H1 (cell line): ENCODE results near the gene NAXE. TPM values are rescaled to one million over a fixed set of nuclear protein-coding genes. Genes with fewer than 3 reads are reported as not detected.

Experiments used
- CTCF ChIA-PET: fragments of 300-600 bp; sonication (Branson Sonifier 250); formaldehyde crosslinking; loops from one replicate; lab custom pipeline; 2021; ENCODE audit not compliant: partially characterized antibody; lab: Charles Lee
- POLR2A ChIA-PET: fragments of 300-600 bp; sonication (Branson Sonifier 250); formaldehyde crosslinking; loops from one replicate; lab custom pipeline; 2021; ENCODE audit warnings: inconsistent platforms; ENCODE audit not compliant: partially characterized antibody; lab: Charles Lee
- DNase-seq, 2 experiments: peaks; one replicate each; pipeline versions ENCODE4 v3.0.0 to v3.0.0-alpha.2; 2010 to 2022; ENCODE audit warnings: low spot score in 2 of 2, low read depth in 1 of 2, mixed read lengths in 1 of 2
- FAIRE-seq: peaks from 2 replicates; lab custom pipeline; 2011; peaks lifted over from hg19 to GRCh38; lab: Jason Lieb, UNC
- H2AFZ ChIP-seq: 2 replicates; pipeline ENCODE4 v1.8.1; 2012; ENCODE audit warnings: low read length, inconsistent platforms
- H2AK5ac ChIP-seq: 2 replicates; pipeline ENCODE4 v1.6.1; 2013; ENCODE audit warnings: low read depth, low read length
- H2BK120ac ChIP-seq: replicated peaks from 2 replicates; pipeline ENCODE3; 2013; ENCODE audit warnings: low read depth, low read length, inconsistent platforms
- H2BK12ac ChIP-seq: 2 replicates; pipeline ENCODE4 v1.6.1; 2013; ENCODE audit warnings: low read depth, low read length
- H2BK15ac ChIP-seq: 2 replicates; pipeline ENCODE4 v1.6.1; 2013; ENCODE audit warnings: low read length
- H2BK20ac ChIP-seq: 2 replicates; pipeline ENCODE4 v1.6.1; 2013; ENCODE audit warnings: low read length
- H2BK5ac ChIP-seq: 2 replicates; pipeline ENCODE4 v1.6.1; 2013; ENCODE audit warnings: low read depth, low read length
- H3K14ac ChIP-seq: 2 replicates; pipeline ENCODE4 v1.6.1; 2013; ENCODE audit warnings: inconsistent platforms; ENCODE audit not compliant: insufficient read length
- H3K18ac ChIP-seq: 2 replicates; pipeline ENCODE4 v1.6.1; 2013; ENCODE audit warnings: low read length; ENCODE audit errors: extremely low read depth
- H3K23ac ChIP-seq: 2 replicates; pipeline ENCODE4 v1.6.1; 2013; ENCODE audit warnings: inconsistent platforms; ENCODE audit not compliant: insufficient read length
- H3K23me2 ChIP-seq: 2 replicates; pipeline ENCODE4 v1.6.1; 2013; ENCODE audit warnings: low read depth, low read length
- H3K27ac ChIP-seq: 2 replicates; pipeline ENCODE4 v1.6.1; 2011; ENCODE audit warnings: low read depth, low read length, inconsistent platforms
- H3K27me3 ChIP-seq, 4 experiments: replicated peaks in 1 of 4; 1 replicate in 1 of 4; 2 replicates in 3 of 4; pipeline versions ENCODE4 v1.6.1 to v1.8.1; 2011 to 2013; ENCODE audit warnings: low read length in 3 of 4, mild to moderate bottlenecking in 3 of 4, inconsistent platforms in 2 of 4, mixed read lengths in 2 of 4, moderate library complexity in 1 of 4; ENCODE audit not compliant: control insufficient read depth in 3 of 4, insufficient read depth in 3 of 4; ENCODE audit errors: extremely low read depth in 1 of 4
- H3K36me3 ChIP-seq, 4 experiments: 2 replicates each; pipeline versions ENCODE4 v1.6.1 to v1.8.1; 2011 to 2013; ENCODE audit warnings: mild to moderate bottlenecking in 4 of 4, low read length in 3 of 4, moderate library complexity in 2 of 4, control low read depth in 1 of 4, inconsistent platforms in 1 of 4; ENCODE audit not compliant: insufficient read depth in 4 of 4, control insufficient read depth in 2 of 4
- H3K4ac ChIP-seq: replicated peaks from 2 replicates; pipeline ENCODE3; 2013; ENCODE audit warnings: low read length, low read depth, mixed read lengths, inconsistent platforms; ENCODE audit not compliant: insufficient read length
- H3K4me1 ChIP-seq, 4 experiments: replicated peaks in 1 of 4; 1 replicate in 1 of 4; 2 replicates in 3 of 4; pipeline versions ENCODE4 v1.6.1 to v1.8.1; 2011 to 2013; ENCODE audit warnings: low read length in 3 of 4, inconsistent platforms in 2 of 4, mixed read lengths in 1 of 4; ENCODE audit not compliant: insufficient read depth in 4 of 4, control insufficient read depth in 3 of 4
- H3K4me2 ChIP-seq, 2 experiments: 2 replicates each; pipeline versions ENCODE4 v1.6.1 to v1.8.1; 2011 to 2013; ENCODE audit warnings: low read depth in 2 of 2, low read length in 2 of 2, control low read depth in 1 of 2, inconsistent platforms in 1 of 2, mild to moderate bottlenecking in 1 of 2; ENCODE audit not compliant: insufficient read depth in 1 of 2
- H3K4me3 ChIP-seq, 4 experiments: fragments of 200-600, 300-600 bp in 1 of 4; sonication (generic), shearing (Covaris generic), sonication (Bioruptor Twin) in 1 of 4; 2 replicates each; pipeline versions ENCODE4 v1.5.1 to v1.8.1; 2011 to 2016; ENCODE audit warnings: low read length in 4 of 4, low read depth in 3 of 4, control low read depth in 2 of 4, inconsistent platforms in 2 of 4, mild to moderate bottlenecking in 2 of 4, mixed read lengths in 1 of 4, moderate library complexity in 1 of 4; ENCODE audit not compliant: insufficient read depth in 2 of 4; ENCODE audit errors: extremely low read depth in 1 of 4
- H3K56ac ChIP-seq: replicated peaks from 2 replicates; pipeline ENCODE3; 2013; ENCODE audit warnings: low read depth, mild to moderate bottlenecking, mixed read lengths, low read length, inconsistent platforms; ENCODE audit not compliant: insufficient read length
- H3K79me1 ChIP-seq: 2 replicates; pipeline ENCODE4 v1.6.1; 2013; ENCODE audit warnings: low read depth, low read length, control low read depth
- H3K79me2 ChIP-seq, 2 experiments: 2 replicates each; pipeline versions ENCODE4 v1.6.1 to v1.8.1; 2012 to 2013; ENCODE audit warnings: low read length in 2 of 2, mild to moderate bottlenecking in 2 of 2, inconsistent platforms in 1 of 2; ENCODE audit not compliant: insufficient read depth in 2 of 2, control insufficient read depth in 1 of 2
- H3K9ac ChIP-seq, 4 experiments: replicated peaks in 1 of 4; 1 replicate in 1 of 4; 2 replicates in 3 of 4; pipeline versions ENCODE4 v1.6.1 to v1.8.1; 2011 to 2013; ENCODE audit warnings: low read depth in 3 of 4, low read length in 3 of 4, control low read depth in 2 of 4, mild to moderate bottlenecking in 2 of 4, moderate library complexity in 2 of 4, inconsistent platforms in 1 of 4; ENCODE audit errors: extremely low read depth in 1 of 4
- H3K9me3 ChIP-seq, 2 experiments: 2 replicates each; pipeline versions ENCODE4 v1.6.1 to v1.8.1; 2012 to 2013; ENCODE audit warnings: mild to moderate bottlenecking in 2 of 2, moderate library complexity in 2 of 2, control low read depth in 1 of 2, inconsistent platforms in 1 of 2, low read depth in 1 of 2, low read length in 1 of 2, mixed read lengths in 1 of 2; ENCODE audit not compliant: insufficient read depth in 2 of 2
- H4K20me1 ChIP-seq, 2 experiments: replicated peaks in 1 of 2; 2 replicates each; pipeline versions ENCODE3 to v1.8.1; 2011 to 2013; ENCODE audit warnings: inconsistent platforms in 2 of 2, low read length in 2 of 2, mild to moderate bottlenecking in 1 of 2; ENCODE audit not compliant: insufficient read depth in 2 of 2, control insufficient read depth in 1 of 2
- H4K5ac ChIP-seq: 2 replicates; pipeline ENCODE4 v1.6.1; 2013; ENCODE audit warnings: low read length, low read depth, mixed read lengths, inconsistent platforms; ENCODE audit not compliant: insufficient read length
- H4K8ac ChIP-seq: 2 replicates; pipeline ENCODE4 v1.8.0; 2013; ENCODE audit warnings: mild to moderate bottlenecking, moderate library complexity, low read length, inconsistent platforms; ENCODE audit not compliant: insufficient read depth; ENCODE audit errors: extremely low read depth
- H4K91ac ChIP-seq: replicated peaks from 2 replicates; pipeline ENCODE3; 2013; ENCODE audit warnings: low read length, mixed read lengths, inconsistent platforms; ENCODE audit not compliant: insufficient read length
- BCL11A ChIP-seq, 2 experiments: IDR thresholded peaks; one replicate each; pipeline ENCODE4 v1.6.1; 2011; ENCODE audit warnings: low read depth in 2 of 2, low read length in 2 of 2, mild to moderate bottlenecking in 2 of 2
- BRCA1 ChIP-seq: IDR thresholded peaks from 2 replicates; pipeline ENCODE4 v1.6.1; 2012; ENCODE audit warnings: low read depth, low read length, improper control_type of control experiment
- CREB1 ChIP-seq: IDR thresholded peaks from 2 replicates; pipeline ENCODE4 v1.6.1; 2012; ENCODE audit warnings: inconsistent platforms
- KDM5A ChIP-seq: fragments of 200-600 bp; IDR thresholded peaks from 2 replicates; pipeline ENCODE4 v1.7.1; 2012; ENCODE audit warnings: mild to moderate bottlenecking, low read length, inconsistent platforms, mixed read lengths
- POU5F1 ChIP-seq: IDR thresholded peaks from 2 replicates; pipeline ENCODE4 v1.6.1; 2011; ENCODE audit warnings: low read depth, mild to moderate bottlenecking, low read length, moderate library complexity
- RXRA ChIP-seq: IDR thresholded peaks from 2 replicates; pipeline ENCODE4 v1.6.1; 2011; ENCODE audit warnings: low read depth, mild to moderate bottlenecking, low read length, moderate library complexity; ENCODE audit not compliant: insufficient read depth
- SAP30 ChIP-seq: fragments of 300-600 bp; sonication (generic); IDR thresholded peaks from 2 replicates; pipeline ENCODE4 v1.7.1; 2012; ENCODE audit warnings: low read length, moderate library complexity, mild to moderate bottlenecking, inconsistent platforms; ENCODE audit not compliant: insufficient read depth, insufficient replicate concordance
- WGBS, 2 experiments: shearing (Covaris generic) in 1 of 2; methylation state at CpG; one replicate each; pipeline versions ENCODE4 v1.1.6 to v1.1.7; 2013 to 2015; ENCODE audit warnings: low lambda C conversion rate in 2 of 2, mixed read lengths in 2 of 2, inconsistent platforms in 1 of 2, low coverage in 1 of 2, missing lambda C conversion rate in 1 of 2; ENCODE audit not compliant: insufficient replicate concordance in 2 of 2, insufficient coverage in 1 of 2, insufficient read length in 1 of 2; ENCODE audit errors: extremely low coverage in 1 of 2, missing lambda C conversion rate in 1 of 2; 5-methylcytosine and 5-hydroxymethylcytosine counted together
- polyA plus RNA-seq, 7 experiments: library from polyadenylated mRNA; depleted of rRNA in 3 of 7; stranded (reverse) in 5 of 7; unstranded in 2 of 7; fragments of >200 nt in 5 of 7; fragments of 200-250 nt in 2 of 7; gene quantifications; 1 replicate in 5 of 7; 2 replicates in 1 of 7; 4 replicates in 1 of 7; pipeline versions ENCODE4 v1.2.1 to v1.2.3, GENCODE V29; 2011 to 2013; ENCODE audit warnings: missing spikeins in 2 of 7, mixed read lengths in 2 of 7
- total RNA-seq: library from RNA; stranded (reverse); fragmentation: NEBNext Ultra II Directional; extraction: Animal tissue kit (Norgen Biotek cat#: 25700); gene quantifications from 2 replicates; pipeline ENCODE4 v1.2.1, GENCODE V29; 2021

The NAXE gene
- total and polyA plus RNA-seq, 2 of the 8 experiments (the other 6 are each of a cell fraction or from before 2014, with no cell fraction given): 73.1 to 74.3 TPM

- DNase-seq (no peak), FAIRE-seq (no peak)
- H3K18ac ChIP-seq: no peak overlapping the region
- H4K20me1 ChIP-seq: no peaks in the 10 kb centered on the region
- H3K27ac ChIP-seq: no peak overlapping the region
- no peak overlapping the region for H2AK5ac ChIP-seq
- H2BK12ac ChIP-seq: no peak overlapping the region
- no peak overlapping the region for H2AFZ ChIP-seq
- no peaks in the 10 kb centered on the region for H3K4me1 ChIP-seq
- H2BK15ac ChIP-seq: no peak overlapping the region
- CTCF ChIA-PET: interaction anchor here (0.9 to 5.1 kb wide), 6 partner anchors 26 to 192 kb away, joined by 3 to 55 read pairs (median 4); no protein-coding TSS in a partner anchor
- 90% methylated on average over 3 of the region's 7 CpGs; no CpG with 5 or more reads in 1 of the 2 experiments for WGBS, 2 experiments
- H3K27me3 ChIP-seq: no peaks in the 10 kb centered on the region
- no peak overlapping the region for H3K4ac ChIP-seq
- H3K4me3 ChIP-seq: no peak overlapping the region
- H3K4me2 ChIP-seq: no peak overlapping the region
- no peak overlapping the region for H3K9ac ChIP-seq
- no peaks in the 10 kb centered on the region for H3K79me2 ChIP-seq
- no peaks in the 10 kb centered on the region for H3K36me3 ChIP-seq
- H3K23ac ChIP-seq: no peak overlapping the region
- no peak overlapping the region for H4K8ac ChIP-seq
- POLR2A ChIA-PET: interaction anchor here (2.7 kb wide), 1 partner anchor 15 kb away, joined by 16 read pairs; the partner anchor contains the start of gene NAXE
- H4K5ac ChIP-seq: no peak overlapping the region
- no peak overlapping the region for H4K91ac ChIP-seq
- no peaks in the 10 kb centered on the region; the same call in 1 of the 2 replicates for H3K23me2 ChIP-seq
- H2BK20ac ChIP-seq: no peak overlapping the region
- no peaks in the 10 kb centered on the region for H3K9me3 ChIP-seq
- no peak overlapping the region for H3K56ac ChIP-seq
- H3K14ac ChIP-seq: no peak overlapping the region
- H3K79me1 ChIP-seq: no peaks in the 10 kb centered on the region
- no peak overlapping the region for H2BK120ac ChIP-seq
- no peak overlapping the region for H2BK5ac ChIP-seq
- TF ChIP-seq BCL11A (IDR thresholded peaks at IDR 0.05; ENCODE audit: low read depth in 2 of 2, low read length in 2 of 2) (no peak), POU5F1 (no peak), RXRA (no peak), KDM5A (no peak), SAP30 (no peak), BRCA1 (no peak), CREB1 (no peak)
These were observed 13.5 kb upstream of the NAXE start for GRCh38 chr1:156578055-156578454.
